ENCODE measurements around the gene TRAK2.

The TRAK2 gene

GRCh38 chr2:201419057-201419635, 32.1 kb downstream of the TRAK2 start:
- peaks cover 53% of the 10 kb centered on the region for H3K79me2 ChIP-seq (ENCODE audit: control insufficient read depth, insufficient read depth, low read length, unreplicated experiment)

GRCh38 chr2:201415149-201415548, 36.1 kb downstream of the TRAK2 start:
- Histone ChIP-seq H3K79me2 (ENCODE audit: control insufficient read depth, insufficient read depth, low read length, unreplicated experiment) (peaks cover 66% of the 10 kb centered on the region), H3K4me1 (ENCODE audit: control insufficient read depth, insufficient read depth, low read length, unreplicated experiment) (peaks cover 74% of the 10 kb centered on the region), H3K27ac (ENCODE audit: low read depth, low read length) (peak overlapping the region; percentile 9; the same call in 1 of the 2 replicates), H3K36me3 (ENCODE audit: insufficient read depth, low read length) (peaks cover 3% of the 10 kb centered on the region), H3K4me3 (ENCODE audit: low read depth, low read length) (peak overlapping the region; percentile 38; the same call in 1 of the 2 replicates), H3K27me3 (ENCODE audit: insufficient read depth, low read length) (no peaks in the 10 kb centered on the region), H2AFZ (ENCODE audit: low read length, unreplicated experiment) (no peak overlapping the region)

More at GRCh38 chr2:201419057-201419635, 32.1 kb downstream of the TRAK2 start:
- H3K27me3 ChIP-seq (ENCODE audit: insufficient read depth, low read length) = no peaks in the 10 kb centered on the region
- H3K27ac ChIP-seq (ENCODE audit: low read depth, low read length) = peak overlapping the region; percentile 86
- no peak overlapping the region for H2AFZ ChIP-seq (ENCODE audit: low read length, unreplicated experiment)
- H3K4me3 ChIP-seq (ENCODE audit: low read depth, low read length) = no peak overlapping the region
- peaks cover 3% of the 10 kb centered on the region for H3K36me3 ChIP-seq (ENCODE audit: insufficient read depth, low read length)
- H3K4me1 ChIP-seq (ENCODE audit: control insufficient read depth, insufficient read depth, low read length, unreplicated experiment) = peaks cover 58% of the 10 kb centered on the region

DNA sequence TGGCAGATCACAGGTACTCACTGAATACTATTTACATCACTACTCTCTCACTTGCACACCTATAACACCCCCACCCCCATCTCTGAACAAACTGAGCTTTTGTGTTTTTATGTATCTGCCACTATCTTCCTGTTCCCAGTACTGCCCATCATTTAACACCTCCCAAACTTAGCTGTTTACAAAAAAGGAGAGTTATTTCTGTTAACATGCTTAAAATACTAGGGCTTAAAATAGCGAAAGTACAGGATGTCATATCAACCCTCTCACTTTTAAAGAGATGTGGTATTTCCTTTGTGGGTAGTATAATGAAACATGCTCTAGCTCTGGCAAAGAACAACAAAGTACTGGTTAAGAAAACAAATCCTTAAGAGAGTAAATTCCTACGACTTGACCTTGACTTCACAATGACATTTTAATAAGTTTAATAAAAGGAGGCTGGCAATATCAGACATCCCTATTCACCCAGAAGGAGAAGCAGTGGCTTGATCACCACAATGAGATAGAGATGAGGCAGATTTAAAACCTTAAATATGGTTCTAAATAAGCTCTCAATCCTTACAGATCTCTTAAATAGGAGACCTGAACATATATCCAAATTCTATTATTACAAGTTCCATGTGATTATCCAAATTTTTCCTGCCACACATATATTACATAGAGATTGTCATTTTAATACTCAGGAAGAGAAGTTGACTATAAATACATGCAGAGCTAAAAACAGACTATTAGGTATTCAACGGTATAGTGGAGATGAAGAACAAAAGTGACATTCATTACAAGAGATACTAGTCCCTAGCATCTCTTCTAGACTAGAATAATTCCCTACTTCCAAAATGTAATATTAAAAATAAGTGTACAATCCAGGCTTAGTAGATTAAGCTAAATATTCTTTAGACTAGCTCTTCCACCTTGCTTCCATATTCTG, 36.9 kb downstream of the TRAK2 start:
- H3K4me1 ChIP-seq (ENCODE audit: control insufficient read depth, insufficient read depth, low read length, unreplicated experiment) = peaks cover 67% of the 10 kb centered on the region

GRCh38 chr2:201413552-201413951, 37.7 kb downstream of the TRAK2 start:
- no peaks in the 10 kb centered on the region; the same call in 1 of the 2 replicates for H3K36me3 ChIP-seq (ENCODE audit: insufficient read depth, low read length)
- H2AFZ ChIP-seq (ENCODE audit: low read length, unreplicated experiment) = no peak overlapping the region
- H3K4me1 ChIP-seq (ENCODE audit: control insufficient read depth, insufficient read depth, low read length, unreplicated experiment) = peaks cover 59% of the 10 kb centered on the region
- H3K79me2 ChIP-seq (ENCODE audit: control insufficient read depth, insufficient read depth, low read length, unreplicated experiment) = peaks cover 64% of the 10 kb centered on the region
- H3K4me3 ChIP-seq (ENCODE audit: low read depth, low read length) = peak overlapping the region; percentile 61; the same call in 1 of the 2 replicates
- H3K27me3 ChIP-seq (ENCODE audit: insufficient read depth, low read length) = no peaks in the 10 kb centered on the region
- H3K27ac ChIP-seq (ENCODE audit: low read depth, low read length) = peak overlapping the region; percentile 49; the same call in 1 of the 2 replicates

More for the DNA sequence above, 36.9 kb downstream of the TRAK2 start:
- Histone ChIP-seq H2AFZ (ENCODE audit: low read length, unreplicated experiment) (no peak overlapping the region), H3K4me3 (ENCODE audit: low read depth, low read length) (peak overlapping the region; percentile 61), H3K36me3 (ENCODE audit: insufficient read depth, low read length) (no peaks in the 10 kb centered on the region; the same call in 1 of the 2 replicates), H3K27ac (ENCODE audit: low read depth, low read length) (peak overlapping the region; percentile 49), H3K27me3 (ENCODE audit: insufficient read depth, low read length) (no peaks in the 10 kb centered on the region), H3K79me2 (ENCODE audit: control insufficient read depth, insufficient read depth, low read length, unreplicated experiment) (peaks cover 64% of the 10 kb centered on the region)

DNA sequence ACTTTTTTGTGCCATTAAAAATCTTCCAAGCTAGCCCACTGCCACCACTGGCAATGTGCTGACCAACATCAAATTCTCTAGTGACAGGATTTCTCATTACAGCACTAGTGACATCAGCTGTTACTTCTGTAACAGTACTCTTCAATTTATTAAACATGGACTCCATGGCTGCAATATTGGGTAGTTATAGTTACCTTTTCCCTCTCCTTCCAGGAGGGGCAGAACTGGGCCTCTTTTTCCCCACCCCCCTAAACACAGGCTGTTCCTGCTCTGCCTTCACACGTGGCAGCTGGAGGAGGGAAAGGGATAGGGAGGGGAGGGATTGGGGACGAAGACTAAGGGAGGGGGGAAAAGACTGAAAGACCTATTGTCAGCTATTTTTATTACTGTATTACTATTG, 38.1 kb downstream of the TRAK2 start:
- no peak overlapping the region for H2AFZ ChIP-seq (ENCODE audit: low read length, unreplicated experiment)
- peaks cover 57% of the 10 kb centered on the region for H3K4me1 ChIP-seq (ENCODE audit: control insufficient read depth, insufficient read depth, low read length, unreplicated experiment)
- no peaks in the 10 kb centered on the region for H3K27me3 ChIP-seq (ENCODE audit: insufficient read depth, low read length)
- no peaks in the 10 kb centered on the region; the same call in 1 of the 2 replicates for H3K36me3 ChIP-seq (ENCODE audit: insufficient read depth, low read length)
- H3K4me3 ChIP-seq (ENCODE audit: low read depth, low read length) = no peak overlapping the region
- H3K27ac ChIP-seq (ENCODE audit: low read depth, low read length) = no peak overlapping the region
- peaks cover 61% of the 10 kb centered on the region for H3K79me2 ChIP-seq (ENCODE audit: control insufficient read depth, insufficient read depth, low read length, unreplicated experiment)

DNA sequence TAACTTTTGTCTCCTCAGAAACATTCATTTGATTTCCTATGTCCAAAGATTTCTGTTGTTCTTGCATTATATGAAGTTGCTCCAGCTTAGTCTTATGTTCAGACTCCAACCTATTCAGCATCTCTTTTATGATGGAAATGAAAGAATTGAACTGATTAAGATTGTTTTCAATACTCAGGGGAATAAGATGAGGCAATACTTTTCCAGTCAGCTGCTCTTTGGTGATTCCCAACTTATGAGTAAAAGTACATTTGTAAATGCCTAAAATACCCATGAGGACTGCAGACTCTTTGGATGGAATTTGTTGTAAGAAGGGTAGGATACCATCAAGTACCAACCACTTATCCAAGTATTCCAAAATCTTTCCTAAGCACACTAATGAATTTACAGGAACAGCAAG, 39.8 kb downstream of the TRAK2 start:
- peak overlapping the region; percentile 72 for H3K27ac ChIP-seq (ENCODE audit: low read depth, low read length)
- no peaks in the 10 kb centered on the region for H3K36me3 ChIP-seq (ENCODE audit: insufficient read depth, low read length)
- peaks cover 49% of the 10 kb centered on the region for H3K79me2 ChIP-seq (ENCODE audit: control insufficient read depth, insufficient read depth, low read length, unreplicated experiment)
- peaks cover 66% of the 10 kb centered on the region for H3K4me1 ChIP-seq (ENCODE audit: control insufficient read depth, insufficient read depth, low read length, unreplicated experiment)
- no peaks in the 10 kb centered on the region for H3K27me3 ChIP-seq (ENCODE audit: insufficient read depth, low read length)
- H3K4me3 ChIP-seq (ENCODE audit: low read depth, low read length) = peak overlapping the region; percentile 30; the same call in 1 of the 2 replicates
- no peak overlapping the region for H2AFZ ChIP-seq (ENCODE audit: low read length, unreplicated experiment)

- no peak overlapping the region for H3K4me3 ChIP-seq (ENCODE audit: low read depth, low read length)
- H3K4me1 ChIP-seq (ENCODE audit: control insufficient read depth, insufficient read depth, low read length, unreplicated experiment) = peaks cover 55% of the 10 kb centered on the region
- no peak overlapping the region for H2AFZ ChIP-seq (ENCODE audit: low read length, unreplicated experiment)
- no peak overlapping the region for H3K27ac ChIP-seq (ENCODE audit: low read depth, low read length)
- H3K36me3 ChIP-seq (ENCODE audit: insufficient read depth, low read length) = no peaks in the 10 kb centered on the region
- H3K27me3 ChIP-seq (ENCODE audit: insufficient read depth, low read length) = no peaks in the 10 kb centered on the region
- H3K79me2 ChIP-seq (ENCODE audit: control insufficient read depth, insufficient read depth, low read length, unreplicated experiment) = peaks cover 36% of the 10 kb centered on the region
Observed at GRCh38 chr2:201408931-201409330, 42.3 kb downstream of the TRAK2 start.

- no peaks in the 10 kb centered on the region for H3K27me3 ChIP-seq (ENCODE audit: insufficient read depth, low read length)
- no peaks in the 10 kb centered on the region for H3K36me3 ChIP-seq (ENCODE audit: insufficient read depth, low read length)
- H3K79me2 ChIP-seq (ENCODE audit: control insufficient read depth, insufficient read depth, low read length, unreplicated experiment) = peaks cover 20% of the 10 kb centered on the region
- peaks cover 42% of the 10 kb centered on the region for H3K4me1 ChIP-seq (ENCODE audit: control insufficient read depth, insufficient read depth, low read length, unreplicated experiment)
- 0 out of 2 replicates have a peak overlapping the region, but pooled peaks have one; percentile 1 for H3K4me3 ChIP-seq (ENCODE audit: low read depth, low read length)
- H2AFZ ChIP-seq (ENCODE audit: low read length, unreplicated experiment) = no peak overlapping the region
- no peak overlapping the region for H3K27ac ChIP-seq (ENCODE audit: low read depth, low read length)
Observed at GRCh38 chr2:201407265-201407664, 44.0 kb downstream of the TRAK2 start.

DNA sequence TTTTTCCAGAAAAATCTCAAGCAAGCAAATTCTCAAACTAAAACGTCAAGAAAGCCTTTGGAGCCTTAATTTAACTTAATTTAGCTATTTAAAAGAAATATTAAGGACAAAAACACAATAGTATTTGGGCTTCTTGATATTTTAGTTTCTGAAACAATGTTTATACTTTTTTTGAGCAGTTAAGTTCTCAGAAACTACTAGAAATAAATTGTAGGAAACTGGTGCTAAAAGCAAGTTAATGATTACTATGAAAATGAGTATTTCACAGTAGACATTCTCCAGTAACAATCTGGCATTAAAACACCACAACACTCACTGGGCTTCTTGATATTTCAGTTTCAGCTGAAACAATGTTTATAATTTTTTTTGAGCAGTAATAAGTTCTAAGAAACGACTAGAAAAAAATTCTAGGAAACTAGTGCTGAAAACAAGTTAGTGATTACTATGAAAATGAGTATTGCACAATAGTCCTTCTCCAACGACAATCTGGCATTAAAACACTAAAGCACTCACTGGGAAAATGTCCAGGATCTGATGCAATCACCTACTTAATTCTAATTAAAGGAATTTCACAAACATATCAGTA, 45.1 kb downstream of the TRAK2 start:
- no peak overlapping the region for H2AFZ ChIP-seq (ENCODE audit: low read length, unreplicated experiment)
- peaks cover 31% of the 10 kb centered on the region for H3K4me1 ChIP-seq (ENCODE audit: control insufficient read depth, insufficient read depth, low read length, unreplicated experiment)
- no peaks in the 10 kb centered on the region for H3K36me3 ChIP-seq (ENCODE audit: insufficient read depth, low read length)
- H3K4me3 ChIP-seq (ENCODE audit: low read depth, low read length) = peak overlapping the region; percentile 1; the same call in 1 of the 2 replicates
- H3K27me3 ChIP-seq (ENCODE audit: insufficient read depth, low read length) = no peaks in the 10 kb centered on the region
- peaks cover 18% of the 10 kb centered on the region for H3K79me2 ChIP-seq (ENCODE audit: control insufficient read depth, insufficient read depth, low read length, unreplicated experiment)
- H3K27ac ChIP-seq (ENCODE audit: low read depth, low read length) = peak overlapping the region; percentile 50

- Histone ChIP-seq H3K27ac (ENCODE audit: low read depth, low read length) (no peak overlapping the region), H3K4me1 (ENCODE audit: control insufficient read depth, insufficient read depth, low read length, unreplicated experiment) (peaks cover 20% of the 10 kb centered on the region), H2AFZ (ENCODE audit: low read length, unreplicated experiment) (no peak overlapping the region), H3K79me2 (ENCODE audit: control insufficient read depth, insufficient read depth, low read length, unreplicated experiment) (peaks cover 12% of the 10 kb centered on the region), H3K27me3 (ENCODE audit: insufficient read depth, low read length) (no peaks in the 10 kb centered on the region), H3K4me3 (ENCODE audit: low read depth, low read length) (no peak overlapping the region), H3K36me3 (ENCODE audit: insufficient read depth, low read length) (no peaks in the 10 kb centered on the region)
Observed at GRCh38 chr2:201404699-201405280, 46.5 kb downstream of the TRAK2 start.
